Inflammatory macrophage treated with lipopolysaccharide for 4 hours (primary cell): ENCODE measurements around the gene DCLRE1B.
"Not testable (repeated sequence)": the region's sequence is repeated elsewhere in the genome, so short reads cannot be mapped to it uniquely, and the experiment has no call there.

Experiments used
- DNase-seq: peaks from one replicate; pipeline ENCODE4 v3.0.0-alpha.2; 2020

DCLRE1B gene

GRCh38 chr1:113928941-113929749 lies 24.0 kb downstream of the DCLRE1B start, which contains the start of gene HIPK1:
Gene HIPK1, plus strand, starts transcription at chr1:113929324.
- peak; percentile 92 for DNase-seq

- peak; percentile 55 for DNase-seq
Observed at GRCh38 chr1:113929750-113930498, 24.8 kb downstream of the DCLRE1B start.

- DNase-seq, result peak; percentile 77
Observed at GRCh38 chr1:113930499-113931161, 25.5 kb downstream of the DCLRE1B start.

- no peak for DNase-seq
Observed at GRCh38 chr1:113931451-113931851, 26.3 kb downstream of the DCLRE1B start.

- no peak for DNase-seq
Observed at GRCh38 chr1:113934006-113934405, 28.9 kb downstream of the DCLRE1B start.

- DNase-seq, result peak; percentile 16
Observed at GRCh38 chr1:113934511-113935055, 29.5 kb downstream of the DCLRE1B start.

GRCh38 chr1:113935176-113935575 lies 30.1 kb downstream of the DCLRE1B start:
- no peak for DNase-seq

GRCh38 chr1:113935970-113936369 lies 30.8 kb downstream of the DCLRE1B start:
- no peak for DNase-seq

GRCh38 chr1:113937146-113937545 lies 32.0 kb downstream of the DCLRE1B start:
- no peak for DNase-seq

- DNase-seq, result no peak
Observed at GRCh38 chr1:113938192-113938591, 33.1 kb downstream of the DCLRE1B start.

GRCh38 chr1:113940365-113941244 lies 35.5 kb downstream of the DCLRE1B start:
- no peak for DNase-seq

- no peak for DNase-seq
Observed at GRCh38 chr1:113941245-113941559, 36.1 kb downstream of the DCLRE1B start.

- no peak for DNase-seq
Observed at GRCh38 chr1:113942527-113942926, 37.4 kb downstream of the DCLRE1B start.

- DNase-seq, result peak; percentile 92
Observed at GRCh38 chr1:113943028-113943811, 38.1 kb downstream of the DCLRE1B start.

GRCh38 chr1:113945329-113945728 lies 40.2 kb downstream of the DCLRE1B start:
- DNase-seq, result no peak

GRCh38 chr1:113946112-113946511 lies 41.0 kb downstream of the DCLRE1B start:
- DNase-seq, result no peak

- DNase-seq, result no peak
Observed at GRCh38 chr1:113946678-113947387, 41.7 kb downstream of the DCLRE1B start.

GRCh38 chr1:113947388-113948107 lies 42.4 kb downstream of the DCLRE1B start:
- no peak for DNase-seq

- not testable (repeated sequence) for DNase-seq
Observed at GRCh38 chr1:113948151-113948550, 43.0 kb downstream of the DCLRE1B start.

- DNase-seq, result no peak
Observed at GRCh38 chr1:113949007-113949406, 43.9 kb downstream of the DCLRE1B start.
